HL-60/S4 (cell line): ENCODE data around the gene AKAP11.

ENCODE experiments used
- in situ Hi-C: fragments of 300-500 bp; cut with MboI; formaldehyde crosslinking; loops from 2 replicates; pipeline ENCODE4 v1.14.3; 2022; ENCODE audit warnings: low sequenced_read_pairs

AKAP11 gene

DNA sequence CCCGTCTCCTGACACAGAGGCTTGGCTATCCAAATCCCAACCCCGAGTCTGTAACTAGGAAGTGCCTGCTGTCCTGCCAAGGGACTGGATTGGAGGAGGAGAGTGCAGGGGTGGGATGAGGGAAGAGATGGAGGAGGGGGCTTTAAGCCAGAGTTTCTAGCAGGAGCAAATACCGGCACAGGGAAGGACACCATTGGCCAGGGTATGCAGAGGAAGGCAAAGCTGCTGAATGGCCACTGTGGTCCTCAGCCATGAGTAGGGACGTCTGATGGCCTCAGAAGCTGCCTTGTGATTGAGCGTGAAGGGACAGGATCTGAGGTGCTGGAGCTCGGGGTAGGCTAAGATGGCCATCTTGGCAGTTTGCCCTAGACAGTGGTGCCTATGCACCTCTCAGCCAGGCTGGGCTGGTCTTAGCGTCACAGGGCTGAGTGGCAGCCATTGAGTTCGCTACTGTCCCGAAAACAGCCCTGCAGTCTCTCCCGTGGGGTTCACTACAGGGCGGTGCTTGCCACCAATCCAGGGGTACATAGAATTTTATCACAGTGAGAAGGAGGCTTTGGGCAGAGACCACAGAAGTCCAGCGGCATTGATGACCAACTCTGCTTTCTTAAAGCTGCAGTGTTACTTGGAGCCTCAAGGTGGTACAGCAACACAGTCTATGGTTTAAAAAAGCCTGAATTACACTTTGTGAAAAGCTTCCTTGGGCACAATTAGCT lies 61.8 kb downstream of the AKAP11 start:
- in situ Hi-C loops, result no loop called here

DNA sequence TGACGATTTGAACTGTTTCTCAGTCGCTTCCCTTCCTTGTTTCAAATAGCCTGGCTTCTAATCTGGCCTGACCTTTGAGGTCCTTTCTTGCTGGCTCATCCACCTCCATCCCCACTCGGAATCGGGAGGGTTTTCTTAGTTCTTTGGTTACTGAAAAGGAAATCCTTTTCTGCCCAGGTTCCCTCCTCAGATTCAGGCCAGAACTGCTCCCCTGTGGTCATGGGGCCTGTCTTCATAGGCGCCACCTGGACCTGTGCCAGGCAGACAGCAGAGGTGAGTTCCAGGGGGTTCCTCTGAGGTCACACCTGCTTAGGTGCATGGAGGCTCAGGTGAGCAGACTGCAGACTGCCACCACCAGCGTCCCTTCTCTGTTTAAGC lies 62.4 kb downstream of the AKAP11 start:
- in situ Hi-C loops, result no loop called here

DNA sequence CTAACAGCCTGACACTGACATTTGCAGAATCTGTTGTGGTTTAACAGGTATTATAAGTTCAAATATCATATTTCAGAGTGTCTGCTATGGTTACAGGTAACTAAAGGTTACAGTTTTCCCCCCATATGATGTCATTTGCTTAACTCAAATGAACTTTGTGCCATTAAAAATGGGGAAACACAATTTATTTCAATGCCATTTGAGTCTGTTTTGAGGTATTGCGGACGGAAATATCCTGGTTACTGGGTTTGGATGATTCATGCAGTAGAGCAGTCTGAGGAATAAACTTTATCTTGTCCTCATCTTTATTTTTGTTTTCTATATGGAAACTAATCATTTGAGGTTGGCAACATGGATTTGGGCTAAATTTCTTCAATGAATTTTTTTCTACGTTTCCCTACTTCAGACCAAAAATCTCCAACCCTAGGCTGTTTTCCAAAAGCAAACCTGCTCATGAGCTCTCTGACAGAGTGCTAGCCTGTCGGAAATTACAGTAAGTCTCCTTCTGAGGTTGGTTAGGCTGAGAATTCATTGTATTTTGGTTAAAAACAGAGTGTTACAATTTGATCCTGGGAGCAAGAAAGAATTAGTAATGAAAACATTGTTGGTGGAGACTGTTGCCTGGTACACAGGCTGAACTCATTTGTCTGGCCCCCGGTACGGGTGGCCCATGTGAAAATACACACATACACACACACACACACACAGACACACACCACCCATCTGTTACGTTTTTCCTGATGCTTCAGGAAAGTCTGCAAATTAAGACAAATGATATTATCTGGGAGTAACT lies 66.1 kb downstream of the AKAP11 start:
- in situ Hi-C loops, result no loop called here

- in situ Hi-C loops, result no loop called here
Measured at GRCh38 chr13:42345367-42345766, 73.4 kb downstream of the AKAP11 start.

DNA sequence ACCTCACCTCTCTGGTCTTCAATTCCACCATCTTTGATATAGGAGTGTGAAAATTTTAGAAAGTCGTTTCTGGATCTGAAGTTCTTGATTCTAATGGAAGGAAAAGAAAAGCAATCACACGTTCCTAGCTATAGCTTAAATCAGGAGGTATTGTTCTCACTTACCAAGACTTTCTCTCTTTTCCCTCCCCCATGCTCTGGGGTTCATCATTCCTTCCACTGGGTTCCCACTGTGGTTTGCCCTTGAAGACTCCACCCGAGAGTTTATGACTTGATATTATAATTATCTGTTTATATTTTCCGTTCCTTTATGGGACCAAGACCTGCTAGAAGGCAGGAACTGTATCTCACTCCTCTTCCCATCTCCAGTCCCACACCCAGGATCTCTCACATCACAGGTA lies 76.6 kb downstream of the AKAP11 start:
- in situ Hi-C loops, result no loop called here

- in situ Hi-C loops, result no loop called here
Measured at GRCh38 chr13:42350141-42350540, 78.2 kb downstream of the AKAP11 start.

DNA sequence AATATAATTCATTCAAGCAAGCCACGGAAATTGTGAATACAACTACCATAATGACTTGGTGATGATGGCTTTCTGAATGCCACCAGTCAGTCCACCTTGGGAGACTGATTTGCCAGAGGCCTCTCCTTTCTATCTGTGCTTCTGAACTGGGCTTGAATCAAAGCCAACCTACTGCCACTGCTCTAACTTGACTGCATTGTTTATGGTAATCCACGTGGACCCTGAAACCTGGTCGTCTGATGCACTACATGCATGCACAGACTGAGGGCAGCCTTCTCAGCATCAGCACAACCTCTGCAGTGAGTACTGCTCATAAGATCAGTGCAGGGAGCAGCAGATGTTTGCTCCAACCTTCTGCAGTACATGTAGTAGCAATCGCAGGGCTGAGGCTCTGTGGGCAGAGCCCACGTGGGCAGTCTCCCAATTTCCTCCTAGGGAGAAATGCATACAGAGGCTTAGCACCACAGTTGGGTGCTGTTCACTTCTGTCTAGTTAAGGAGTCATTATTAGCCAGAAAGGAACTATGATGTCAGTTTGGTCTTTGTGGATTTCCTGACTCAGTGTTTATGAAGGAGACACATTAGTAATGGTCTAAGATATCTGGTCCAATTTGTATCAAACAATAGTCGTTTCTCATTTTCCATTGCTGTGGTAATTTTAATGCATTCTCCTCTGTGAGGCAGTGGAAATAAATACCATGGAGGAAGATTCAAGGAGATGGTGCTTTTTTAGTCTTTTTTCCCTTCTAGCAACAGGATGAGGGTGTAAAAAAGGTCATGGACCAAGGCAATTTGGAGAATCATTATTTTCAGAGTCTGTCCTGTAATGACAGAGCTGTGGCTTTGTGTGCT lies 82.5 kb downstream of the AKAP11 start:
- in situ Hi-C loops, result no loop called here

DNA sequence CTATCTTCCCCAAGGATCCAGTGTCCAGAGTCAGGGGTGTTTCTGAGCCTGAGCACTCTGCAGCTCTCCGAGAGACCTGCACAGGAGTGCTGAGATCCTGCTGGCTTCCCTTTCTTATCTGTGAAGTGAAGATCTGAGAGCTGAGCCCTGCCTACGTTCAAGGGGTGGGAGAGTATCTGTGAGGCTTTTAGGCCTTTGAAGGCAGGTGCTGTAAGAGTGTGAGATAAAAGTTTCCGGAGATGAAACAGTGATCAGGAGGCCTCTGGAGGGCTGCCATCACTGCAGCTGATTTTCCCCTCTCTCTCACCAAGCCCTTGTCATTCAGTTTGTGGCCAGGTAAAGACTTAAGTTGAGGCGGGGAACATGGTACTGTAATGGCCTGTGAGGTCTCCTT lies 83.1 kb downstream of the AKAP11 start:
- in situ Hi-C loops, result no loop called here

DNA sequence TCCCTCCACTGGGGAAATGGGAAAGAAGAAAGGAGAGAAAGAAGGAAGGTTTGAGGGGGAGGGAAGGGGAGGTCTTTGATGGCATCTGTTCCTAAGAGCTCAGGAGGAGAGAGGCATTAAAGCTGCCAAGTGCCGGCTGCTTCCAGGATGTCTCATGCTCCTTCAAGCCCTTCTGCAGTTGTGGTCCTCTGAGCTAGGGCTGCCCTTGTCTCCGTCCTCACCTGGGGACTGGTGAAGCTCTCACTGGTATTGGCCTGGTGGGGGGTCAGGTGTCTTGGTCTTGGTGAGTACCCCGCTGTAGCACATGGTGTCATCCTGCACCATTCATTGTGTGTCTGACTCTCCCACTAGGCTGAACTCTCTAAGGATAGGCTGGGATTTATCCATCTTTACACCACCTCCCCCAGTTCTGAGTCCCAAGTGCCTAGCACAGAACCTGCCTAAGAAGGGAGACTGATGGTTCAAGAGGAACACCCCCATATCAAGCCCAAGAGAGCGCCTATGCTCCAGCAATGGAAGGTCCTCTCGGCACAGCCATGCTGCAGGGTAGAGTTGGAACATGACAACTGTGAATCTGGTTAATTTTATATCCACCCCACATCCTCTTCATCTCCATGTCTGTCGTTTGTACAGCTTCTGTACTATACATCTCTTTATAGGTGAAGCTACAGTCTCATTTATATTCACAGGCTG lies 83.7 kb downstream of the AKAP11 start:
- in situ Hi-C loops, result no loop called here

GRCh38 chr13:42356184-42356575 lies 84.2 kb downstream of the AKAP11 start:
- in situ Hi-C loops, result no loop called here

- in situ Hi-C loops, result no loop called here
Measured at GRCh38 chr13:42360046-42360574, 88.2 kb downstream of the AKAP11 start.

GRCh38 chr13:42361701-42362100 lies 89.7 kb downstream of the AKAP11 start:
- in situ Hi-C loops, result no loop called here

DNA sequence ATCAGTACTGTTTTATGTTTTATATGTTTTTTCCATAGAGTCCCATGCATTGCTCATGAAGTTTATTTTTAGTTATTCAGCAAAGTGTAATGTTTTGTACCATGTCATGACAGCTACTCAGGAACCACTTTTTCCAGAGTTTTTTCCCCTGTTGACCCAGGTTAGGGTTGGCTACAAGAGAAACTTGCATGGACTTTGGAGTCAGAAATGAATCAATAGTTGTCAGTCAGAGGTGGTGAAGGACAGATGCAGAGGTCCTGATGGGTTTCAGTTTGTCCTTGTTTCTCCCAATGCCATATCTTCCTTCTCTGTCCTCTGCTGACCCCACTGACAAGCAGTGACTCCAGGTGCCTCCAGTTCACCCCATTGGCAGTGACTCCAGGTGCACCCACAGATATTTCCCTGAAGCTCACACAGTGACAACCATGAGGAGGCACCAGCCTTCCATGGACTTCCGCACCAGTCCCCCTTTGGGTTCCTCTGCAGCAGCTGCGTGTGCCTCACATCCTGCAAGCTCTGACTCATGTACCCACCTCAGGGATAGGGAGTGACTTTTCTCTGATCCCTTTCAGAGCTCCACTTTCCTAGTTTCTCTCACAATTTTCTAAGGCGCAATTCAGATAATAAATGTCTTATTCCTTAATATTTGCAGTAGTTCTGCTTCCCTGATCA lies 92.1 kb downstream of the AKAP11 start:
- in situ Hi-C loops, result no loop called here

DNA sequence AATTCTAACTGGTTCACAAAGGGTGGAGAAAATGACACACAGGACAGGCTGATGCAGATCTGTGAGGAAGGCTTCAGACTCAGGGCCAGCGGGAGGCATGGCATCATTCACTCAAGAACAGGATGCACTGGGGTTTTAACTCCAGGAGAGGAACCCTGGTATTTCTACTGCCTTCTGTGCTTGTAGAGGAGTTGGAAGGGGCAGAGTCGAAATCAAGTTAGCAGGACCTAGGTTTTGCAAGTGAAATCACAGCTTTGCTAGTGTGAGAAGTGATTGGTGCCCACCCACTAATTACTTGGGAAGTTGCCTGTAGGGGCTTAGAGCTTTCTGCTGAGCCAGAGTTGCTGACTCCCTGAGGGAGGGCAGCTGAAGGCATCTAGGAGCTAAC lies 92.7 kb downstream of the AKAP11 start:
- in situ Hi-C loops, result no loop called here

DNA sequence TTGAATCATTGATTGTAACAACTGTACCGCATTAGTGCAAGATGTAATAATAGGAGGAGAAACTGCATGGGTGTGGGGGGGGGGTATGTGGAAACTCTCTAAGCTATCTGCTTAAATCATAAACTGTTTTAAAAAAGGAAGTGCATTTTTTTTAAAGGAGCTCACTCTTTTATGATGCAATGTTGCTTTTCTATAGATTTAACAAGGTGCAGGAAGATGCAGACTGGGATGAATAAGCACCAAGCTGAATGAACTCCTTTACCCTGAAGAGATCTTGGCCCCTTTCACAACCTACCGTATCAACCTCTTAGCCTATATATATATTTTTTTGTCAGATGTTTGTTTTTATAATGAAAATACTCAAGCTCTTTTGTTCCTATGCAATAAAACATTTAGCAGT lies 95.9 kb downstream of the AKAP11 start:
- in situ Hi-C loops, result no loop called here

GRCh38 chr13:42369071-42369797 lies 97.3 kb downstream of the AKAP11 start:
- in situ Hi-C loops, result no loop called here

DNA sequence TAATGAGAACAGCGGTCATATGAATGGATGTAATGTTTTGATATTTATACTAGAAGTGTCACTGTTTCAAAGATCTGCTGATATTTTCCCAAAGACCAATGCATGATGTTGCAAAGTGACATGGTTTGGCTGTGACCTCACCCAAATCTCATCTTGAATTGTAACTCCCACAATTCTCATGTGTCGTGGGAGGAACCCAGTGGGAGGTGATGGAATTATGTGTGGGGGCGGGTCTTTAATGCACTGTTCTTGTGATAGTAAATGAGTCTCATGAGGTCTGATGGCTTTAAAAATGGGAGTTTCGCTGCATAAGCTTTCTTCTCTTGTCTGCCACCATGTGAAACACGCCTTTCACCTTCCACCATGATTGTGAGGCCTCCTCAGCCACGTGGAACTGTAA lies 98.3 kb downstream of the AKAP11 start:
- in situ Hi-C loops, result no loop called here
